T-helper 2 cell treated with Interferon-gamma antibody and Interleukin-4, amounts not matched to agents 100 ng/mL and 5 ng/mL, for 36 hours (primary cell): Measurements from ENCODE around the gene SESN1. TPM values are rescaled to one million over a fixed set of nuclear protein-coding genes. Genes with fewer than 3 reads are reported as not detected.
"Not testable (repeated sequence)": the region's sequence is repeated elsewhere in the genome, so short reads cannot be mapped to it uniquely, and the experiment has no call there.

Experiments used
- intact Hi-C: fragments of 100-400 bp; cut with micrococcal nuclease; formaldehyde crosslinking; loops from one replicate; pipeline ENCODE4 v1.15.1; 2023
- total RNA-seq: library from RNA; stranded (reverse); gene quantifications from 2 replicates; pipeline ENCODE4 v1.2.3, GENCODE V29; 2022

SESN1 gene
- total RNA-seq, 1 donor from 2014 or later: 14.4 TPM

DNA sequence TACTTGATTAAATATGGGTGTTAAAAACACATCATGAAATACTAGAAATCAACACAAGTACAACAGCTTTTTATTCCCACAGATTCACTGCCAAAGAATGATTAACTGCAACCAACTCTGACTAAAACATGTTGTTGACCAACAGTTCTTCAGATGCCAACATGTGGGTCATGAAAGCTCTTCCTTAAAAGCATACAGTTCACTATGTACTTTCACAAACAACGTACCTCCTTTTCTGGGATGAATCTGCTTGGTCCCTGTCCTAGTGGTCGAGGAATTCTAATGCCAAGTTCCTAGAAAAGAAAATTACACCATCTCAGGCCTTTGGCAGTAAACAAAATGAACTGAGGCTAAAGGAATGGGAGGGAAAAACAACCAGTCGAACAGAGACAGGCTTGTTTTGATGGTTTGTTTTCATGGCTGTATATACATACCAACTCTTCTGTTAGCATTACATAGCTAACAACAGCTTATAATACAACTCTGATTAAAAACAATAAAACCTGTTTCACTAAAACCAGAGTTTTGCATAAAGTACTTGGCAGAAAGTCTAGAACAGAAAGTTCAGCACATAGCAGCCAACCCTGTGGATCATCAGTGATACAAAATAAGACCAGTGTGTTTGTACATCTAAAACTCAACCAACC lies 92.5 kb downstream of the SESN1 start:
- intact Hi-C loops: loop anchor here (10.0 kb wide), 1 partner anchor 107 kb away; no protein-coding TSS in a partner anchor

GRCh38 chr6:109001291-109001894 lies 93.3 kb downstream of the SESN1 start:
- intact Hi-C loops: loop anchor here (10.0 kb wide), 1 partner anchor 107 kb away; no protein-coding TSS in a partner anchor

DNA sequence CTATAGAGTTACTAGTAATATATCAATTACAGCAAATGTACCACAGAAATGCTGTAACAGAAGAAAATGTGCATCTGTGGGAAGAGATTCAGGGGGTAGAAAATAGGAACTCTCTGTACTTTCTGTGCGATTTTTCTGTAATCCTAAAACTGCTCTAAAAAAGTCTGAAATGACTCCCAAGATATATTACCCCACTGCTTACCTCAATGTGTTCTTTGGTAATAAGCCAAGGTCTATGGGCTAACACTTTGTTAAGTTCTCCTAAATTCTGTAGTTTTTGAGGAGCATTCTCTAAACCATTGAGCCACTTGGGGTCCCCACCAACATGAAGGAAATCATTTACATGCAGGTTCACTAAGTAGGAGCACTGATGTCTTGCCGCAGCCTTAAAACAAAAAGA lies 94.4 kb downstream of the SESN1 start:
- intact Hi-C loops: loop anchor here (10.0 kb wide), 1 partner anchor 105 kb away; no protein-coding TSS in a partner anchor

- intact Hi-C loops: no loop called here
Observed at GRCh38 chr6:108999428-108999827, 95.2 kb downstream of the SESN1 start.

- intact Hi-C loops: no loop called here
Observed at GRCh38 chr6:108998485-108998884, 96.2 kb downstream of the SESN1 start.

GRCh38 chr6:108996208-108996607 lies 98.4 kb downstream of the SESN1 start:
- intact Hi-C loops: no loop called here

GRCh38 chr6:108995296-108995695 lies 99.3 kb downstream of the SESN1 start:
- intact Hi-C loops: no loop called here

DNA sequence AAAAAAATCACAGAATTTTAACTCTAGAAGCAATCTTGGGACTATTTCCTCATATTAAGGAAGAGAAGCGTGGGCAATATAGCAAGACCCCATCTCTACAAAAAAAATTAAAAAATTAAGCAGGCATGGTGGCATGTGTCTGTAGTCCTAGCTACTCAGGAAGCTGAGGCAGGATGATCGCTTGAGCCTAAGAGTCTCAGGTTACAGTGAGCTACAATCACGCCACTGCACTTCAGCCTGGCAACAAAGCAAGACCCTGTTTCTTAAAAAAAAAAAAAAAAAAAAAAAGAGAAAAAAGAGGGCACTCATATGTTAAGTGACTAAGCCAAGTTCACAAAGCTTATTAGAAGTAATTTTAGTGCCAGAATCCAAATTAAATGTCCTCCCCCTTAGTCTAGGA lies 100.8 kb downstream of the SESN1 start:
- intact Hi-C loops: no loop called here

DNA sequence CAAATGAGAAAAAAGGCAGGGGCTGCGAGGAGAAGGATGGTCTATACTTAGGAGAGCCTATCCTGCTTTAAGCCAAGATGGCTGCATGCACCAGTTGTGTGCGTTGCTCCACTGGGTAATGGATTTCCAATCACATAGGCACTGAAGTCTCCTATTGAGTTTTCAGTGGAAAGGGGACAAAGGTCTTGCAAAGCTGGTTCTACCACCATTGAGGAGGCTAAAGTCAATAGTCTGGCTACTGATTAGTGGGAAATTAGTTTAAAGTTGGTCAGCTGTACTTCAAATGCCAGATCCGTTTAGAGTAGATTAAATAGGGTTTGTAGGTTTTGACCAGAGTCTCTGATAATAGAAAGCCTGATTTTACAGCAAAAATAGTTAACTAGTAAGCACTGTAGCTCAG lies 104.9 kb downstream of the SESN1 start:
- intact Hi-C loops: no loop called here

GRCh38 chr6:108988765-108989164 lies 105.9 kb downstream of the SESN1 start:
- intact Hi-C loops: no loop called here

DNA sequence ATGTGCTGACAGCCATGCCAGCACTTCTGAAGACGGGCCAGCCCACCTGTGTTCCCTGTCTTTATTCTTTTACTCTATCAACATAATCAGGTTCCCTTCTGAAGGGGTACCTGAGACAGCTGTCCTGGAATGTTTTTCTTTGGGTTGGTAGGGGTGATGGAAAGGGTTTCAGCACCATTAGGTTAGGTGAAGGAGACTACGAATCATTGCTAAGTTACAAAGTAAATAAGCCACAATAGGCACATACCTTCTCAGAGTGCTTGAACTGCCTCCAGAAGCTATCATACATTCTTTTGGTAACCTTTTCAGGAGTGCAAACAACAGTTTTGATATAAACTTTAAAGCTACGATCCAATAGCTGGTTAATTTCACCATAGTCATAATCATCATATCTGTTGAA lies 106.3 kb downstream of the SESN1 start:
- intact Hi-C loops: no loop called here

DNA sequence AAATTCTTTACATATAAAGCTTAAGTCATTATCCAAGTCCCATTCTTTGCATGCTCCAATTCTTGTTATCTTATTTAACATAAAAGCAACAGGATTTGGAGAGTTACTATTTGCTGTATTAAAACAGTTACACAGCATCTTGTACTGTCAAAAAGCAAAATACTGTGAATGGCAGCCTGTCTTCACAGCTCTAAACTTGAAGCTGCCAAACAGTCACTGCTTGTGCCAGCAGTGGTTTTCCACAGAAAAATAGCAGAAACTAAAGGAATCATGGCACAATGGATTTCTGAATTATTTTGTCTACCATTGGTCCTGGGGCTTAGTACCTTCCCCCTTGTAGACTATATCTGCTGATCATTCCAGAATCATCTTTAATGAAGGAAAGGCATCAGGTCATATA lies 107.5 kb downstream of the SESN1 start:
- intact Hi-C loops: no loop called here

DNA sequence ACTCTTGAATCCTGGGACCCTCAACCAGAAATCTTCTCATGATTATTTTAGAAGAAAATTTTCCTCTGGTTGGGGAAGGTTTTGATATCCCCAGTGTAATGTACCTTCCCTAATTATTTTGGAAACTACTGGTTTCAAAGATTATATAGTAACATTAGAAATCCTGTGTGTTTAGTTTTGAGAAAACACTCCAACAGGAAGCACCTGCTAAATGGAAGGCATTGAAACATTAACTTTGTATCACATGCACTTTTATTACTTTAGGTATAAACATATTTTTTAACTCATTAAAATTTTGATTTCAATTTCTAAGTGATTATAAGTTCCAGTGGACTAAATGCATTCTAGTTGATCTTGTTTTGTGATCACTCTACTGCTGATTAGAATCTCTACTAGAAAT lies 109.3 kb downstream of the SESN1 start:
- intact Hi-C loops: no loop called here

GRCh38 chr6:108983151-108983550 lies 111.5 kb downstream of the SESN1 start:
- intact Hi-C loops: no loop called here

- intact Hi-C loops: no loop called here
Observed at GRCh38 chr6:108982154-108983113, 112.2 kb downstream of the SESN1 start.

DNA sequence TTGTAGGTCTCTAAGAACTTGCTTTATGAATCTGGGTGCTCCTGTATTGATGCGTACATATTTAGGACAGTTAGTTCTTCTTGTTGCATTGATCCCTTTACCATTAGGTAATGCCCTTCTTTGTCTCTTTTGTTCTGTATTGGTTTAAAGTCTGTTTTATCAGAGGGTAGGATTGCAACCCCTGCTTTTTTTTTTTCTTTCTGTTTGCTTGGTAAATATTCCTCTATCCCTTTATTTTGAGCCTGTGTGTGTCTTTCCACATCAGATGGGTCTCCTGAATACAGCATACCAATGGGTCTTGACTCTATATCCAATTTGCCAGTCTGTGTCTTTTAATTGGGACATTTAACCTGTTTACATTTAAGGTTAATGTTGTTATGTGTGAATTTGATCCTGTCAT lies 116.0 kb downstream of the SESN1 start:
- intact Hi-C loops: not testable (repeated sequence)

DNA sequence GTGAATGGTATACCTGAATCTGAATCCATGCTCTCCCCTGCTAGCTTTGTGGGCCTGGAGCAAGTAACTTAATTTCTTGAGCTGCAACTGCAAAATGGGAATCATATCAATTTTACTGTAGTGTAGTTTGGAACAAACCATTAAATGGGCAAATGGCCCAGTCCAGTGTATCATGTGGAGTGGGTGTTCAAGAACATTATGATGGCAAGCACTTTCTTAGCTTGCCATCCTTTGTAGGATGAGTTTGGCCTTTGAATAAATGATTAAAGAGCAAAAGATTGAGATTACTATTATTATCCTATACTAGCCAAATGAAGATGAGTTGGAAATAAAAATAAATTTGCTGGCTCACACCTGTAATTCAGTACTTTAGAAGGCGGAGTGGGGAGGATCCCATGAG lies 120.4 kb downstream of the SESN1 start:
- intact Hi-C loops: no loop called here

- intact Hi-C loops: no loop called here
Observed at GRCh38 chr6:108969776-108970175, 124.9 kb downstream of the SESN1 start.

DNA sequence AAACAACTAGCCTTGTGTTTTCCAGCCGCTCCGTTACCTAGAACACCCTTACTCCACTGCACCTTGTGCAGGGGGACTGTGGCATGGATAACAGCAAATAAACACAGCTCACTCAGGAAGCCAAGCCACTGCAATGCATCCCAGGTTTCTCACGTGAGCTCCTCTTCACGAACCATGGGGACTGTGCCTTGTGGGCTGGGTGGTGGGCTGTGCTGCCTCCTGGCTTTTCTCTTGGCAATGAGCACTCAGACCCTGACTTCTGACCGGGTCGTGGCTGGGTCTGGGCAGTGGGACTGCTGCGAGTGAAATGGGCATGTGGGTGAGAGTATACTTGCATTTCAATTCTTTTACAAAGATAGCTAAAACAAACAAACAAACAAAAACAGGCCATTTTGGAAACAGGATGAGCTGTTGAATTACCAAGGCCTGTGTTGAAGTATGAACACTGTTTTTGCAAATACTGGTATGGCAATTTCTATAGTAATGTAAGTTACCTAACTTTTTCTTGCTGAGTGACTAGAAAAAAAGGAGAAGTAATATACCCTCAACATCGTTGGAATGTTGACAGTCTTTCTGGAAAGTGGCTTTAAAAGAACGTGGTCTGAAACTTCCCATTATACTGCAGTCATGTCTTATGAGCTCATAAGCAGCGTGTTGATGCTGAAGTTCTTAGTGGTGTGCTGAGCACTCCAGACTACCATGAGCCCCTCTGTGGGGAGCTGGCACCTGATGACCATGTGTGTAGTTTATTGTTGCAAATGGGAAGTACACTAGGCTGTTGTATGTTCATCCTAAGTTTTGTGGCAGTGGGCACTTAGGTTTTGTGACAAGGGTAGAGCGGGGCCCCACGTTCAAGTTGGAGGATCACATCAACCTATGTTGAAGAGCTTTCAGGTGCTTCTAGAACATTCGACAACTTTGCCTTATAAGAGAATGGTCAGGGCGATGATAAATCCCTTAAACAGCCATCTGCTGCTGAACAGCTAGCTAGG lies 126.0 kb downstream of the SESN1 start:
- intact Hi-C loops: no loop called here

DNA sequence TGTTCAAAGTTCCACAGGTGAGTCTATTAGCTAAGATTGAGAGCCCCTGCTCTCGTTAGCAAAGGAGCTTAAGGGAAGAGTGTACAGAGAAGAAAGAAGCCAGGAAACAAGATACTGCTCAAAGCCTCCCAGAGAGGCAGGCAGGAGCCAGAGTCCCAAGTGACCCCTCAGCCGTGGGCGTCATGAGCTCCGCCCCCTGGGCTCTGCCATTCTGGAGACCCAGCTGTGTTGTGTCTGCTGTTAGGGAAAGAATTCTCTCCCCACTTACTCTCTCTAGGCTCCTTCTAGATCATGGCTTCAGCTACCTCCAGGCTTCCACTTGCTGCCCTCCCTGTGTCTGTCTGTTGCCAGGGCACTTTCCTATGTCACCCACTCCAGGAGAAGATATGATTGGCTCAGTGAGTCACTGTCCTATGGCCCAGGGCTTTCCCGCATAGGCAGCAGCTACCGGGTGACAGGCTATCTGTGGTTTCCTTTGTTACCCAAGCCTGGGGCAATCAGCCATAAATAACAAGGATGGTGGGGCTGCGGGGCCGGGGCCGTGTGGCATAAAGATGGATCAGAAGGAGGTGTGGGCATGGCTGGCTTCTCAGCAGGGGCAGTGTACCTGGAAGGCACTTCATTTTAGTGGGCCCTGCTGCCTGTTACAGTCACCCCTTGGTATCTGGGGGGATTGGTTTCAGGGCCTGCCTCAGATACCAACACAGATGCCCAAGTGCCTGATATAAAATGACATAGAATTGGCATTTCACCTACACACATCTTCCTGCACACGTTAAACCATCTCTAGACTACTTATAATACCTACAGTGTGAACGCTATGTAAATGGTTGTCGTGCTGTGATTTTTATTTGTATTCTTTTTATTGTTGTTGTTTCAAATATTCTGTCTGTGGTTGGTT lies 127.5 kb downstream of the SESN1 start:
- intact Hi-C loops: no loop called here
